NCI-H460 (cell line): ENCODE measurements around the gene MARCHF9. TPM values are rescaled to one million over a fixed set of nuclear protein-coding genes. Genes with fewer than 3 reads are reported as not detected.
A peak's percentile ranks its signal among the peaks of the same experiment; 100 is the strongest.

Experiments used
- DNase-seq: peaks from one replicate; pipeline ENCODE4 v3.0.0-alpha.2; 2016; ENCODE audit warnings: low read depth; ENCODE audit errors: extremely low read depth
- total RNA-seq: library from RNA; depleted of rRNA; stranded (reverse); fragments of >200 nt; shearing (Covaris generic); gene quantifications from 2 replicates; pipeline ENCODE4 v1.2.3, GENCODE V29; 2014

Gene MARCHF9
- total RNA-seq, 1 experiment from 2014 or later, result 3.8 TPM

DNA sequence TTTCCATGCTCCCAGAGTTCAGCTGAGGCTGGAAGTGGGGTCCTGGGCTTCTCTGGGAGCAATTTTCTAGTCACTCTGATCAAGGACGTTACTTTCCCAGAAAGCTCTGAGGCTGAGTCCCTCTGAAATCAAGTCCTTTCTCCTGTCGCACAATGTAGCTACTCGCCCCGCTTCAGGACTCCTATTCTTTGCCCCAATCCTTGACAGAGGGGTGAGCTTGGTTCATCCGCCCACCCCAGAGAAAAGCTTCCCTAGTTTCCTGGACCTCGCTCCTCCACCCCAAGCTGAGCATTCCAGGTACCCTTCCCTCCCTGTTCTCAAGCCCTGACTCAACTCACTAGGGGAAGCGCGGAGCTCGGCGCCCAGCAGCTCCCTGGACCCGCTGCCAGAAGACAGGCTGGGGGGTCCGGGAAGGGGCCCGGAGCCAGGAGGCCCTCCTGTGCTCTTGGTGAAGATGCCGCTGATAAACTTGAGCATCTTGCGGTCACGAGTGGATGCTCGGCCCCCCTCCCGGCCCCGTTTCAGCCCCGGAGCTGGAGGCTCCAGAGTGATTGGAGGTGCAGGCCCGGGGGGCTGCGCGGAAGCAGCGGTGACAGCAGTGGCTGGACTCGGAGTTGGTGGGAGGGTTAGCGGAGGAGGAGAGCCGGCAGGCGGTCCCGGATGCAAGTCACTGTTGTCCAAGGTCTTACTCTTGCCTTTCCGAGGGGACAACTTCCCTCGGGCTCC is 18.0 kb upstream of the MARCHF9 start:
- DNase-seq, result no peak

DNA sequence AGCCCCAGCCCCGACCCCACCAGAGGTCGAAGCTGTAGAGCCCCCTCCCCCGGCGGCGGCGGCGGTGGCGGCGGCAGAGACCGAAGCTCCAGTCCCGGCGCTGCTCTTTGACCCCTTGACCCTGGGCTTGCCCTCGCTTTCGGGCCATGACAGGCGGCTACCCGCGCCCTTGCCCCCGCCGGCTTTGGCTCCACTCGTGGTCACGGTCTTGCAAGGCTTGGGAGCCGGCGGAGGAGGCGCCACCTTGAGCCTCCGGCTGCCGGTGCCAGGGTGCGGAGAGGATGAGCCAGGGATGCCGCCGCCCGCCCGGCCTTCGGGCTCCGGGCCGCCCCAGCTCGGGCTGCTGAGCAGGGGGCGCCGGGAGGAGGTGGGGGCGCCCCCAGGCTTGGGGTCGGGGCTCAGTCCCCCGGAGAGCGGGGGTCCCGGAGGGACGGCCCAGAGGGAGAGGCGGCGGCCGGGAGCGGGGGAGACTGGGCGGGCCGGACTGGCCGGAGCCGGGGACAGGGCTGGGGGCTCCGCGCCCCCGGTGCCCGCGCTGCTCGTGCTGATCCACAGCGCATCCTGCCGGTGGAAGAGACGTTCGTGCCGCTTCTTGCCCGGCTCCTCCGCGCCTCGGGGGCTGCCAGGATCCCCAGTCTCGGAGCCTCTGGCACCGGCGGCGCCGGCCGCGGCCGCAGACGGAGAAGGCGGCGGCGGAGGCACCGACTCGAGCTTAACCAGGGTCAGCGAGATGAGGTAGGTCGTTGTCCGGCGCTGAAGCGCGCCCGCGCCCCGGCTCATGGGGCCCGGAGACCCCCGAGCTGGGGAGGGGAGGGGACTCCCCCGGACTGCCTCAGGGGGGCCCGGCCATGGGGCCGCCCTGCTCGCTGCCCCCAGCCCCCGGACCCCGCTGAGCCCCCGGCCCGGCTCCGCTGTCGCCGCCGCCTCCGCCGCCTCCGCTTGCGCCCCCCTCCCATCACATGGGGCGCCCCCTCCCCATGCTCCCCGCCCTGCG is 17.1 kb upstream of the MARCHF9 start:
- DNase-seq, result no peak

DNA sequence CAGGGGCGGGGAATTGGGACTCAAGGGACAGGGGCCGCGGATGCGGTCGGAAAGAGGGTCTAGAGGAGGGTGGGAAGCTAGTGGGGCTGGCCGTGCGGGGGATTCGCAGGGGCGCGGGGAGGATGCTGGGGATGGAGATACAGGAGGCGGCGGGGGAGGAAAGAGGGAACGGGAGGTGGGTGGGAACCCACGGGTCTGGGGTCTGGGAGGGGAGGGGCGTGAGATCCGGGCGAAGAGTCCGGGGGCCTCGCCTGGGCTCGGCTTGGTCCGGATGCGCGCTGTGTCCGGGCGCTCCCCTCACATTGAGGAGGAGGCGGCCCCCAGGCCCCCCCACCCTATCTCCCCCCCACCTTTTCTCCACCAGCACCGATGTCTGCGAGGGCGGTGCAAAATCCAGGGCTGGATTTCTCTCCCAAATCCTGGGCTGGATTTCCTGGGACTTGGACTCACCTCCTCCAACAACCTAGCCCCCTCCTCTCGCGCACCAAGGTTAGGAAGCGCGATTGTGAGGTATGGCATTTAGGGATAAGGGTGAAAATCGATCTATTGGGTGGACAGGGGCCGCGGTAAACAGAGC is 16.2 kb upstream of the MARCHF9 start, which contains the start of gene AGAP2:
Gene AGAP2, minus strand, starts transcription at position 82 of the 577 bp plus-strand sequence. CDS start 496 bp downstream, outside the sequence.
- DNase-seq, result no peak

DNA sequence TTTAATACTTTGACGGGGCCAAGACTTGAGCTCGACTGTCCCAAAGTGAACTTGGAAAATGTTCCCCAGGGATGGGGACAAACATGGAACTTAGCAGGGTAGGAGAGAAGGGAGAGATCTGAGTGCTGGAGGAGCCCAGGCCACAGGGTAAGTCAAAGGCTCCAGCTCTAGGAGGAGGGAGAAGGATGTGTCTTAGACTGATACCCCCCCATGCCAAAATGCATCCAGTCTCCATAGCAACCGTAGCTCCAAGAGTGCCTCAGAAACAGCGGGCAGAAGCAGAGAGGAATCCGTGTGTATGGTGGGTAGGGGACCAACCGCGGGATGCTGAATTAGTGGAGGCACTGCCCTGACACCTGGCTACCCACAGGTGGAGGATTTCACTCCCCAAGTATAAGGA is 15.5 kb upstream of the MARCHF9 start:
- no peak for DNase-seq

DNA sequence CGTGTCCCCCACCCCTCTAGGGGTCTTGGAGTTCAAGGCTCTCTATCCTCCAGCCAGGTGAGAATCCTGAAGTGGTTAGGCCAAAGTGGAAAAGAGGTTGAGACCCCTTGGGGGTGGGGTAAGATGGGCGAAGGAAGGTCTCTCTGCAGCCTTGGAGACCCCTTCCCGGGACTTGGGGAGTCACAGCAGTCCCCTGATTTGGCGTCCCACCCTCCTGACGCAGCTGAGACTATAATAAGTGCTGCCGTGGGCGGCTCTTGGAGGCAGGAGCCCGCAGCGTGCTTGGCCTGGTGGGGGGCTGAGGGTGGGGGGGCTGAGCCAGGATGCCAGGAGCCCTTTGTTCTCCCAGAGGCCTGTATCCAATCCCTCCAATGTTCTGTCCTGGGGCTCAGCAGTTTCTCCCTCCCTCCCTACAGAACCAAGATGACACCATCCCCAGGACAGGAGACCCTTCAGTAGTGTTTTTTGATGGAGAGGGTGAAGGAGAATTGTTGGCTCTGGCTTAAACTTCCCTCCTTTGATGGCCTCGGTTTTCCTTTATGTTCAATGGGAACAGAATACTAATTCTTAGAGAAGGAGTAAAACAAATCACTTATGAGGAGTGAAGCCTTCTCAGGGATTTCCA is 14.9 kb upstream of the MARCHF9 start:
- no peak for DNase-seq

DNA sequence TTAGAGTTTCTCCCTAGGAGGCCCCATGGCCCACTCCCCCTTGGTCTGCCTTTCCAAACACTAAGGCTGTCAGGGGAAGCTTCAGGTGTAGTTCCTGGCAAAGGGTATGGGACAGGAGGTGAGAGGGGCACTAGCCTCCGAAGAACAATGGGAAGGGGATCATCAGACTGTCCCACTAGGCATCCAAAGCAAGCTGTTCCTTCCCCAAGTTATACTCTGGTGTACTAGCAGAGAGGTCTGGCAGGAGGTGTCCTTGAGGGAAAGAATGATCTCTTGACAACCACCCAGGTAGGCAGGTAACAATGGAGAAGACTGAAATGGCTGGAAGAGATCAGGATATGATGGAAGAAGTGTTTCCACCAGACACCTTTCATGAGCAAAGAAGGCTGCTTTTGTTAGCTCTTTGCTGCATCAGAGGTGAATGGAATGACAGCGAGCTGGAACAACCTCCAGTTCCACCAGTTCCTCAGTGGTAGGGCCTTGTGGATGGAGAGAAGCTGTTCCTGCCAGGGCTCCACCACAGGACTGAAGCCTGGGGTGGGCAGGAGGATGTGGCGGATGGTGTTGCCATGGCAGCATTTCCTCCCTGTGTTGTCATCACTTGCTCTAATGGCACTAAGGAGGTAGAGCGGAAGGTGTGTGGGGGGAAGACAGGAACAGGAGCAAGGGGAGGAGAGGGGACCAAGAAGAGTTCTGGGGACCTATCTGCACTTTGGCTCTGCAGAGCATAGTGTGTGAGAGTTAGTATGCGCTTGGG is 14.1 kb upstream of the MARCHF9 start:
- DNase-seq, result no peak

DNA sequence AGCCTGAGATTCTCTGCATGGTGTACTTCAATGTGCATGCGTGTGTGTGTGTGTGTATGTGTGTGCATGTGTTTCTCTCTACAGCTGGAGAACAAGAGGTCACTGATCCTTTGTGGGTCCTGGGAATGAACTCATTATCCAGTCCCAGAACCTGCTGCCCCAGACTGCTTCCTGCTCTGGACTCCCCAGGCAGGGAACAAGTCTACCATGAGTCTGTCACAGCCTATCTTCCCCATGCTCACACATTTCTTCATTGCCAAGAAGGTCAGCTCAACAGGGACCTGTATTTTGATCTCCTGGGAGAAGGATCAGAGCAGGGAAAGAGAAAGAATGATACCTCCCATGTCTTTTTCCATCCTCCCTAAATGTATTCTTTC is 13.5 kb upstream of the MARCHF9 start:
- DNase-seq, result no peak

DNA sequence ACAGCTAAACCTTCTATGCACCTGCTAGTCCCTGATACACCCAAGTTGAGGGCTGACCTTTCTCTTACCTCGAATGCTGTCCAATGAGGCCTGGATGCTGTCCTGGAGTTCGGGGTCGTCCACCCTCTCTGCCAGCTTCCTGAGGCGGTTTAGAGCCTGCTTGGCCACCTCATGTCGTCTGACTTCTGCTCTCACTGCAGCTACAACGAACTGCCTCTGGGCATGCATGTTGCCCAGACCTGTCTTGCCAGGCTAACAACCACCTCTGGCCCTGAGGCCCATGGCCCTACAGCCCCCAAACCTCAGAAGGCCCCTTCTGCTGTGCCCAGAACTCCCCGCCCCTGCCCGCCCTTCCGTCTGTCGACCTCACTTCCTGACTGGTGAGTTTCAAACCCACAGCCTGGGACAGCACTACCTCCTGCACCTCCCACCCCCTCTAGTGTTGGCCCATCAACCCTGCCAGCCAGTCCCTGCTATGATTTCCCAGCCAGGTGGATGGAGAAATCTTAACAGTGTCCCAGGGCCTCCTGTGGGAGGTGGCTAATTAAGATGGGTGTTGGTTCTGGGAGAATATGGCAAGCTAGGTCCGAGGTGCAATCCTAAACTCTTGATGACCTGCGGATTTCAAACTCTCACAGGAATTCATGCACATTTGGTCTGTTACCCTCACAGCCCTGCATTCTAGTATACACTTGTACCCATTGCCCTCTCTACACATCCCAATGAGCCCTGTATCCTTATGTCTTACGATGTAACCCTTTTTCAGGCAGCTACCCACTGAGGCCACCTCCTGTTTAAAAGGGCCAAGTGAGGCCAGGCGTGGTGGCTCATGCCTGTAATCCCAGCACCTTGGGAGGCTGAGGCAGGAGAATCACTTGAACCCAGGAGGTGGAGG is 12.8 kb upstream of the MARCHF9 start:
- DNase-seq, result no peak

DNA sequence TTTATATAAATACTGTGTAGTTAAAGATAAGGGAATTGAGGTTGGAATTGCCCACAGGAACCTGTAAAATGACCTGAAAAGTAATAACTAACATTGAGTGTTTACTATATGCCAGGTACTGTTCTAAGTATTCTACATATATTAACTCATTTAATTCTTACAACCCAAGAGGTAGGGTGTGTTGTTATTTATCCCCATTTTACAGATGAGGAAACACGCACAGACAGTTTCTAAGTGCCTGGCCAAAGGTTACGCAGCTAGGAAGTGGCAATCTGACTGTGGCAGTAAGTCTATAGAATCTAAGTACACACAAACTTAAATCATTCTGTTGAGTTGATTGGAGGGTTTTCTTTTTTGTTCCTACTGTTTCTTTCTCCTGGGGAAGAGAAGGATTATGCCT is 11.1 kb upstream of the MARCHF9 start:
- DNase-seq, result no peak

DNA sequence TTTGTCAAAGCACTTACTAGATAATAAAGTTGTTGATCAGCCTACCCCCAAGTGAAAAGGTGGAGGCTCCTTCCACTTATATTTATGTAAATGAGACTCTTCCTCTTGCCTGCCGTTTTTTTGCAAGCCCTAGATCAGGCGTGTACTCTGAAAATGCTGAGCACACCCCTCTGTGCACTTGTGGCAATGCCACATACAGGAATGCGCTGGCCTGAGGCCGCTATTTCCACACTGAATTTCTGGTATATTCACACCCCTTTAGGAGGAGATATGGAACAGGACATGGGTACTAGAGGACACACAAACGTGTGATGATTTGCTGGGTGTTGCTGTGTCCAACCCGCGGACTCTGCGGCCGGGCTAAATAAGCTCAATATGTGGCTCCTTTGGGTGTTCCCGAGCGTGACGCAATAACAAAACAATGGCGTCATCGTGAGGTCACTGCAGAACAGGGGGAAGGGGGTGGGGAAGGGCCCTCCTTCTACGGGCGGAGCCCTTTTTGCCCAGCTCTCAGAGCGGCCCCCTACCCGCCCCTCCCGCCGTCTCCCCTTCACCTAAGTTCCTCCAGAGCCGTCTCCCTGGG is 10.6 kb upstream of the MARCHF9 start:
- DNase-seq, result peak; percentile 77

DNA sequence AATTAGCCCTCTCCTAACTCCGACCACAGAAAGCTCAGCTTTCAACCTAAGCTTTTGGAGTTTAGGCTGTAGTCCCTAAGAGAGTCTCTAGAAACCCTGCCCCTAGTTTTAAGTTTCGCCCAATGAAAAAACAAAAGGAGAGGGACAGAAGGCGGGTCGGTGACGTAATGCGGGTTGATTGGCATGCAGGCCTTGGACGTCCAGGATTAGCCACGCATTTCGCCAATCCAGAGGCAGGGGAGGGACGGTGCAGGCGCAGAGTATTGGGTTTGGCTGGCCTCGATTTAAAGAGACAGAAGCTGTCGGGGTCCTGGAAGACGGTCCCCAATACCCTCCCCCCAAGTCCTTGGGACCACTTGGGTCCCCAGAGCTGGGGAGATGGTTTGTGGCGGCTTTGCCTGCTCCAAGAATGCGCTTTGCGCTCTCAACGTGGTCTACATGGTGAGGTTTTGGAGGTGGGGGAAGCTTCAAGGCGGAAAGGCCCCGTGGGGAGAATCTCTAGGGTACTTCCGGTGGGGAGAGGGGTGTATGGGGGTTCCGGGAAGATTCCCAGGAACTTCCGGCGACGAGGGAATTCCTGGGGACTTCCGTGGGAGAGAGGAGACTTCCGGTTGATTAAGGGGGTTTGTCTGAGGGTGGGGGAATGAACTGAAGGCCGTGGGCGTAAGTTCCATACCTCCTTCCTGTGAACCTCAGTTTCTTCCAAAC is 10.0 kb upstream of the MARCHF9 start, which contains the start of gene TSPAN31:
Gene TSPAN31, plus strand, starts transcription at position 263 of the 708 bp plus-strand sequence. Its CDS starts 116 bp downstream, at position 379.
- DNase-seq, result peak; percentile 98

DNA sequence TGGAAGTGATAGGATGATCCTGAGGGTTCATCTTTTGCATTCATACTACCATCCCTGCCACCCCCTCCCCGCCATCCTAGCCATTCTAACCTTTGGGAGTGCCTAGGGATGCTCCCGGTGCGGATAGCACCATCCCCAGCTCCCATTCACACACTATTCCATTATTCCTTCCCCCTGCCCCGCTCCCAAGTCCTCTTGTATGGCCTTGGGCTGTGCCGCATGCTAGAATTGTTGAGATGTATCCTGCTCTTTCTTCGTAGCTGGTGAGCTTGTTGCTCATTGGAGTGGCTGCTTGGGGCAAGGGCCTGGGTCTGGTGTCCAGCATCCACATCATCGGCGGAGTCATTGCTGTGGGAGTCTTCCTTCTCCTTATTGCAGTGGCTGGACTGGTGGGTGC is 9.4 kb upstream of the MARCHF9 start:
- DNase-seq, result no peak

DNA sequence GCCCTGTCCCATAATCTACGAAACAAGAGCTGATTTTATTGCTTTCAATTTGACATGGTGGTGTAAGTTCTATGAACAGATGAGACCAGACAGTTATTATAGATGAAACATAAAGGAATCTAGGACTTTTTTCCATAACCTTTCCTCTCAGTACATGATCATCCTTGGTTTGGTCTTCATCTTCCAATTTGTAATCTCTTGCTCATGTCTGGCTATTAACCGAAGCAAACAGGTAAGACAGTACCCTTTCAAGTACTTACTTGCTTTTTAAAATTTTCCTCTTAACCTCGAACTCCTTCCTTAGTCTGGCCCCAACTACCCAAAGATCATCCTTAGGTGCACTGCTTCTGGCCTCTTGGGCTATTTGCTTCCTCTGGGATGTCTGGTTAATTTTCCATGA is 8.9 kb upstream of the MARCHF9 start:
- no peak for DNase-seq

DNA sequence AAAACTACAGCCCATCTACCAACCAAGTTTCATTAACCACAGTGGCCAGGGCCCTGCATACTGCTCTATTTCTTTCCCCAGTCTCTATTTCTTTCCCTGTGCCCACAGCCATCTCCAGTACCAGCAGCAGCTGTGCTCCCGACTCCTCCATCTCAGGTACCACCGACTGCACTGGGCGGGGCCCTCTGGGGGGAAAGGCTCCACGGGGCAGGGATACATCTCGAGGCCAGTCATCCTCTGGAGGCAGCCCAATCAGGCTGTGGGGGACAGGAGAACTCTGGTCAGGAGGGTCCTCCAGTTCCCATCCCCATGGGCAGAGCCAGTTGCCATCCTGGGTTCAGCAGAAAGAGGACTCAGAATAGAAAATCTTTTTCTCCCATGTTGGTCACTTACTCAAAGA is 5.8 kb upstream of the MARCHF9 start:
- DNase-seq, result no peak

DNA sequence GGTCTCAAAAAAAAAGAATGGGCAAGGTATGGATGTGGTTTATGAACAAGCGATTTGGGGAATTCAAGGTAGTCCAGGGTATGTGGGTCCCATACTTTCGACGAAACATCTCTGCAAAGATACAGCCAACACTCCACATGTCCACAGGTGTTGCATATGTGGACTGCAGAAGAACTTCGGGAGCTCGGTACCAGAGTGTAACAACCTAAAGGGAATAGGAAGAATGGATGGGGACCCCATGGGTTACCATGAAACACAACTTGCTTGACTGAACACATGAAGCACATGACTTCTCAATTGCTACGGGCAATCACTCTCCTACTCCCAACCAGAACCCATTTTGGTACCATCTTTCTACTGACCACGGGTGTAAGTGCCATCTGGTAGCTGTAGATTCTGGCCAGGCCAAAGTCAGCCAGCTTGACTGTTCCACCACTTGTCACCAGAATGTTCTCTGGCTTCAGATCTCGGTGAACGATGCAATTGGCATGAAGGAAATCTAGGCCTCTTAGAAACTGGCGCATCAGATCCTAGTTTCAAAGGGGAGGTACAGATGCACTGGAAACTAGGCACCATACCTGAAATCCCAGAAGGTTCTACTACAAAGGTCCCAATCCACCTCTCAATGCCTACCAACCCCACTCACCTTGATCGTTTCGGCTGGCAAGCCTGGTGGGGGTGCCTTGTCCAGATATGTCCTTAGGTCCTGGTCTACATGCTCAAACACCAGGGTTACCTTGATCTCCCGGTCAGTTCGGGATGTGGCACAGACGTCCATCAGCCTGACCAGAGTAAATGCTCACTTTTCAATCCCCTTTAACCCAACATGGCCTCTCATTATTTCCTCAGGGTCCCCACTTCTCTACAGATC is 4.1 kb upstream of the MARCHF9 start:
- DNase-seq, result no peak

DNA sequence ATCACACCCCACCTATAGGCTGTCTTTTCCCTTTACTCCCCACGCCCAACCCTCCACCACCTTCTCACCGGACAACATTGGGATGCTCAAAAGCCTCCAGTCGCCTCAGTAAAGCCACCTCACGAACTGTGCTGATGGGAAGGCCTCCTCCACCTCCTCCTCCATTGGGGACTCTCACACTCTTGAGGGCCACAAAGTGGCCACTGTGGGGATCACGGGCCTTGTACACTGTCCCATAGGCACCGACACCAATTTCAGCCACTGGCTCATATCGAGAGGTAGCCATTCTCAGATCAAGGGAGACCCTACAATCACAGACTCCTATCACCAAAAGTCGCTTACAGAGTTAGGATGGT is 3.5 kb upstream of the MARCHF9 start:
- no peak for DNase-seq
